Measurements from ENCODE around the gene GNAI2.

Gene GNAI2

DNA sequence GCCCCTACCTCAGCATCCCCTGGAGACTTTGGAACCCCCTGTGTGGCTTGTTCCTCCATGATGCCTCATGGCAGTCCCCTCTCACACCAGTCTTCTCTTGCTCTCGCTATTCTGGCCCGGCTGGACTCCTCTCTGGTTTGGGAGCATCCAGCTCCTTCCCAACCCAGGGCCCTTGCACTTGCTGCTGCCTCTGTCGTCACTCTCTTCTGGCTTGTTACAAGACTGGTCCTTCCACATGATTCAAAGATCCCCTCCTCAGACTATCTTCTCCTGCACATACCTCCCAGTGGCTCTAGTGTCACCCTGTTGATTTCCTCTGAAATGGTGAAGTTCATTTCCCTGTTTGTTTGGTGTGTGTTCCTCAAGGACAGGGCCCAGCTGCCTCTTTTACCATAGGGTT, 6.5 kb upstream of the GNAI2 start:
- peaks cover 4% of the 10 kb centered on the region for H3K4me1 ChIP-seq (ENCODE audit: low read depth, poor library complexity, severe bottlenecking)
- H4K20me1 ChIP-seq (ENCODE audit: insufficient read depth), result no peaks in the 10 kb centered on the region
- no peaks in the 10 kb centered on the region for H3K79me2 ChIP-seq (ENCODE audit: insufficient read depth, low read depth)
- no peak overlapping the region for H3K4me2 ChIP-seq
- H3K36me3 ChIP-seq (ENCODE audit: insufficient read depth), result no peaks in the 10 kb centered on the region
- no peak overlapping the region for H3K9ac ChIP-seq
- no peak for TF ChIP-seq CTCF (conservative IDR thresholded peaks at IDR 0.05; ENCODE audit: low read depth, low read length)
- H3K4me3 ChIP-seq (IDR thresholded peaks at IDR 0.05; ENCODE audit: insufficient read depth, low read depth, low read length), result no peak overlapping the region
- H2AFZ ChIP-seq (ENCODE audit: low read depth), result no peak overlapping the region
- H3K27ac ChIP-seq, result no peak overlapping the region
- no peaks in the 10 kb centered on the region for H3K27me3 ChIP-seq (ENCODE audit: insufficient read depth, low read depth)

DNA sequence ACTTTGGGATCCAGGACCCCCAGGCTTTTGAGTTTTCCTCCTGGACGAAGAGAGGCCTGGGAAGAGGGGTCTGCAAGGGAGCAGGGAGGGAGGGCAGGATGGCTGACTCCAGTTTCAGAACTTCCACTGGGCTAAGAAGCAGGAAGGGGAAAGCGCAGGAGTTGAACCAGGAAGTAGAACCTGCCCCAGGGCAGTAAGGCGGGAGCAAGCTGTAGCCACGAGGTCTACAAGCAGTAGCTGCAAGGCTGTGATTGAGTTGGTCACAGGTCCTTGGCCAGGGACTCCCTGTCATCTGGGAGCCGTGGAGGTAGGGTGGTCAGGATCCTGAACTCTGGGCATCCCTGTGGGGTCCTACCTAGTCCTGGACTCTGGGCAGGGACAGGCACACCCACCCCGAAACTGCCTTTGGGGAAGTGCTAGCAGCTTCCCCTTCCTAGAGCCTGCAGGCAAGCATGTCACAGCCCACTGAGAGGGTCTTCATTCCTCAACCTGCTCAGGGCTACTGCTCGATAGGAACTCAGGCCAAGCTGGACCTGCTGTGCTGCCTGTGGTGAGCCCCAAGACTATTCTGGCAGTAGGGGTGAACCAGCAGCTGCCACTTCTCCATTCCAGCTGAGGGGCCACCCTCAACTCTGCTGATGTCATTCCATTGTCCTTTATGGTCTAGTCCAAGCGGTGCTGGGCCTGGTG, 5.8 kb upstream of the GNAI2 start:
- no peaks in the 10 kb centered on the region for H3K79me2 ChIP-seq (ENCODE audit: insufficient read depth, low read depth)
- no peak for TF ChIP-seq CTCF (conservative IDR thresholded peaks at IDR 0.05; ENCODE audit: low read depth, low read length)
- H3K4me2 ChIP-seq, result no peak overlapping the region
- H3K9ac ChIP-seq, result no peak overlapping the region
- H3K4me3 ChIP-seq (IDR thresholded peaks at IDR 0.05; ENCODE audit: insufficient read depth, low read depth, low read length), result no peak overlapping the region
- peaks cover 4% of the 10 kb centered on the region for H3K4me1 ChIP-seq (ENCODE audit: low read depth, poor library complexity, severe bottlenecking)
- no peaks in the 10 kb centered on the region for H3K36me3 ChIP-seq (ENCODE audit: insufficient read depth)
- H2AFZ ChIP-seq (ENCODE audit: low read depth), result no peak overlapping the region
- no peak overlapping the region for H3K27ac ChIP-seq
- H3K27me3 ChIP-seq (ENCODE audit: insufficient read depth, low read depth), result no peaks in the 10 kb centered on the region
- no peaks in the 10 kb centered on the region for H4K20me1 ChIP-seq (ENCODE audit: insufficient read depth)

DNA sequence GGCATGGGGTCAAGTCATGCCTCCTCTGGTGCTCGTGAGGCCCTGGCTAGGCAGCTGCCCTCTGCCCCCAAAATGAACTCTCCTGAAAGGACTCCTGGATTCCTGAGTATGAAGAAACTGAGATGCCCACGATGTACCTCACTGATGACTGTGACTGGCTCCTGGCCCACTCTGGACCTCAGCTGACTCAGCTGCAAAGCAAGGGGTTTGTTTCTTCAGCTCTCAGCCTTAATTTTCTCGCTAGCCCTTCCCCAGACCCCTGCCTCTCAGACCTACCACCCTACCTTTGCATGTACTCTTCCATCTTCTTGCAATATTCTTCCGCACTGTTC, 5.2 kb upstream of the GNAI2 start:
- no peaks in the 10 kb centered on the region for H3K79me2 ChIP-seq (ENCODE audit: insufficient read depth, low read depth)
- peaks cover 2% of the 10 kb centered on the region for H3K4me1 ChIP-seq (ENCODE audit: low read depth, poor library complexity, severe bottlenecking)
- no peaks in the 10 kb centered on the region for H4K20me1 ChIP-seq (ENCODE audit: insufficient read depth)
- H3K4me3 ChIP-seq (IDR thresholded peaks at IDR 0.05; ENCODE audit: insufficient read depth, low read depth, low read length), result no peak overlapping the region
- no peak overlapping the region for H3K27ac ChIP-seq
- no peak overlapping the region for H3K4me2 ChIP-seq
- no peak overlapping the region for H3K9ac ChIP-seq
- no peak overlapping the region for H2AFZ ChIP-seq (ENCODE audit: low read depth)
- TF ChIP-seq CTCF (conservative IDR thresholded peaks at IDR 0.05; ENCODE audit: low read depth, low read length), result no peak
- H3K36me3 ChIP-seq (ENCODE audit: insufficient read depth), result no peaks in the 10 kb centered on the region
- no peaks in the 10 kb centered on the region for H3K27me3 ChIP-seq (ENCODE audit: insufficient read depth, low read depth)

- no peak for TF ChIP-seq CTCF (conservative IDR thresholded peaks at IDR 0.05; ENCODE audit: low read depth, low read length)
- no peak overlapping the region for H3K4me2 ChIP-seq
- H3K4me1 ChIP-seq (ENCODE audit: low read depth, poor library complexity, severe bottlenecking), result no peaks in the 10 kb centered on the region
- H2AFZ ChIP-seq (ENCODE audit: low read depth), result no peak overlapping the region
- H3K4me3 ChIP-seq (IDR thresholded peaks at IDR 0.05; ENCODE audit: insufficient read depth, low read depth, low read length), result no peak overlapping the region
- no peaks in the 10 kb centered on the region for H3K36me3 ChIP-seq (ENCODE audit: insufficient read depth)
- H3K27me3 ChIP-seq (ENCODE audit: insufficient read depth, low read depth), result no peaks in the 10 kb centered on the region
- H3K79me2 ChIP-seq (ENCODE audit: insufficient read depth, low read depth), result peaks cover 4% of the 10 kb centered on the region; the same call in 1 of the 2 replicates
- no peaks in the 10 kb centered on the region for H4K20me1 ChIP-seq (ENCODE audit: insufficient read depth)
- no peak overlapping the region for H3K9ac ChIP-seq
- no peak overlapping the region for H3K27ac ChIP-seq
These were observed 4.4 kb upstream of the GNAI2 start for GRCh38 chr3:50231581-50231980.

Measured in KMS-11 (cell line).